PC-3 (cell line): Measurements from ENCODE around the gene MED26.

Experiments used
- EZH2 ChIP-seq: fragments of 300-600 bp; sonication (generic); IDR thresholded peaks from one replicate; pipeline ENCODE4 v1.6.1; 2017; ENCODE audit warnings: antibody characterized with exemption, mild to moderate bottlenecking, low read length; ENCODE audit not compliant: unreplicated experiment
- EZH2phosphoT487 ChIP-seq: fragments of 300-600 bp; sonication (generic); IDR thresholded peaks from 2 replicates; pipeline ENCODE4 v1.6.1; 2018; ENCODE audit warnings: mild to moderate bottlenecking, antibody characterized with exemption, low read length, borderline replicate concordance
- TF ChIP-seq, protein P1 (sequence below): fragments of 300-600 bp; sonication (generic); conservative IDR thresholded peaks from 2 replicates; pipeline ENCODE4 v1.5.1; 2017; ENCODE audit warnings: antibody characterized with exemption, low read depth, mild to moderate bottlenecking, low read length

- TF ChIP-seq EZH2 (no peak), EZH2phosphoT487 (no peak)
- TF ChIP-seq, protein P1, sequence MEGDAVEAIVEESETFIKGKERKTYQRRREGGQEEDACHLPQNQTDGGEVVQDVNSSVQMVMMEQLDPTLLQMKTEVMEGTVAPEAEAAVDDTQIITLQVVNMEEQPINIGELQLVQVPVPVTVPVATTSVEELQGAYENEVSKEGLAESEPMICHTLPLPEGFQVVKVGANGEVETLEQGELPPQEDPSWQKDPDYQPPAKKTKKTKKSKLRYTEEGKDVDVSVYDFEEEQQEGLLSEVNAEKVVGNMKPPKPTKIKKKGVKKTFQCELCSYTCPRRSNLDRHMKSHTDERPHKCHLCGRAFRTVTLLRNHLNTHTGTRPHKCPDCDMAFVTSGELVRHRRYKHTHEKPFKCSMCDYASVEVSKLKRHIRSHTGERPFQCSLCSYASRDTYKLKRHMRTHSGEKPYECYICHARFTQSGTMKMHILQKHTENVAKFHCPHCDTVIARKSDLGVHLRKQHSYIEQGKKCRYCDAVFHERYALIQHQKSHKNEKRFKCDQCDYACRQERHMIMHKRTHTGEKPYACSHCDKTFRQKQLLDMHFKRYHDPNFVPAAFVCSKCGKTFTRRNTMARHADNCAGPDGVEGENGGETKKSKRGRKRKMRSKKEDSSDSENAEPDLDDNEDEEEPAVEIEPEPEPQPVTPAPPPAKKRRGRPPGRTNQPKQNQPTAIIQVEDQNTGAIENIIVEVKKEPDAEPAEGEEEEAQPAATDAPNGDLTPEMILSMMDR = no peak
Observed at GRCh38 chr19:16581971-16582343, 46.0 kb downstream of the MED26 start.
